H1 (cell line): Measurements from ENCODE around the gene TUBB4B. TPM values are rescaled to one million over a fixed set of nuclear protein-coding genes. Genes with fewer than 3 reads are reported as not detected.
A peak's percentile ranks its signal among the peaks of the same experiment; 100 is the strongest.

Experiments
- CEBPB ChIP-seq: IDR thresholded peaks from 2 replicates; pipeline ENCODE4 v1.6.1; 2012; ENCODE audit warnings: low read depth, low read length
- JUN ChIP-seq: IDR thresholded peaks from 2 replicates; pipeline ENCODE4 v1.6.1; 2011; ENCODE audit warnings: low read depth, mild to moderate bottlenecking, improper control_type of control experiment, low read length
- KDM1A ChIP-seq: fragments of 200-600, 300-600 bp; sonication (generic); IDR thresholded peaks from 2 replicates; pipeline ENCODE4 v1.7.1; 2016; ENCODE audit warnings: mild to moderate bottlenecking, low read length, borderline replicate concordance
- POLR2A ChIP-seq, 2 experiments: IDR thresholded peaks; 1 replicate in 1 of 2; 2 replicates in 1 of 2; pipeline ENCODE4 v1.6.1; 2011; ENCODE audit warnings: low read depth in 2 of 2, low read length in 2 of 2, mild to moderate bottlenecking in 2 of 2; ENCODE audit errors: control extremely low read depth in 1 of 2
- RBBP5 ChIP-seq: IDR thresholded peaks from 2 replicates; pipeline ENCODE4 v1.7.1; 2012; ENCODE audit warnings: low read depth, mild to moderate bottlenecking, inconsistent platforms, low read length, moderate library complexity, borderline replicate concordance
- RFX5 ChIP-seq: IDR thresholded peaks from 2 replicates; pipeline ENCODE4 v1.6.1; 2011; ENCODE audit warnings: low read depth, low read length, improper control_type of control experiment, borderline replicate concordance
- RXRA ChIP-seq: IDR thresholded peaks from 2 replicates; pipeline ENCODE4 v1.6.1; 2011; ENCODE audit warnings: low read depth, mild to moderate bottlenecking, low read length, moderate library complexity; ENCODE audit not compliant: insufficient read depth
- SUZ12 ChIP-seq: fragments of 200-600 bp; sonication (generic); IDR thresholded peaks from 2 replicates; pipeline ENCODE4 v1.6.1; 2012; ENCODE audit warnings: mild to moderate bottlenecking, inconsistent platforms, low read length, moderate library complexity, mixed read lengths
- TCF12 ChIP-seq: IDR thresholded peaks from 2 replicates; pipeline ENCODE4 v1.6.1; 2011; ENCODE audit warnings: low read depth, mild to moderate bottlenecking, low read length
- polyA plus RNA-seq, 7 experiments: library from polyadenylated mRNA; depleted of rRNA in 3 of 7; stranded (reverse) in 5 of 7; unstranded in 2 of 7; fragments of >200 nt in 5 of 7; fragments of 200-250 nt in 2 of 7; gene quantifications; 1 replicate in 5 of 7; 2 replicates in 1 of 7; 4 replicates in 1 of 7; pipeline versions ENCODE4 v1.2.1 to v1.2.3, GENCODE V29; 2011 to 2013; ENCODE audit warnings: missing spikeins in 2 of 7, mixed read lengths in 2 of 7
- total RNA-seq: library from RNA; stranded (reverse); fragmentation: NEBNext Ultra II Directional; extraction: Animal tissue kit (Norgen Biotek cat#: 25700); gene quantifications from 2 replicates; pipeline ENCODE4 v1.2.1, GENCODE V29; 2021
- TF ChIP-seq, protein P1 (sequence below): IDR thresholded peaks from 2 replicates; pipeline ENCODE4 v1.6.1; 2011; ENCODE audit warnings: low read depth, mild to moderate bottlenecking, low read length; ENCODE audit not compliant: insufficient read depth

TUBB4B gene
- total and polyA plus RNA-seq, 2 of the 8 experiments (the other 6 are each of a cell fraction or from before 2014, with no cell fraction given) = 280 to 307 TPM

DNA sequence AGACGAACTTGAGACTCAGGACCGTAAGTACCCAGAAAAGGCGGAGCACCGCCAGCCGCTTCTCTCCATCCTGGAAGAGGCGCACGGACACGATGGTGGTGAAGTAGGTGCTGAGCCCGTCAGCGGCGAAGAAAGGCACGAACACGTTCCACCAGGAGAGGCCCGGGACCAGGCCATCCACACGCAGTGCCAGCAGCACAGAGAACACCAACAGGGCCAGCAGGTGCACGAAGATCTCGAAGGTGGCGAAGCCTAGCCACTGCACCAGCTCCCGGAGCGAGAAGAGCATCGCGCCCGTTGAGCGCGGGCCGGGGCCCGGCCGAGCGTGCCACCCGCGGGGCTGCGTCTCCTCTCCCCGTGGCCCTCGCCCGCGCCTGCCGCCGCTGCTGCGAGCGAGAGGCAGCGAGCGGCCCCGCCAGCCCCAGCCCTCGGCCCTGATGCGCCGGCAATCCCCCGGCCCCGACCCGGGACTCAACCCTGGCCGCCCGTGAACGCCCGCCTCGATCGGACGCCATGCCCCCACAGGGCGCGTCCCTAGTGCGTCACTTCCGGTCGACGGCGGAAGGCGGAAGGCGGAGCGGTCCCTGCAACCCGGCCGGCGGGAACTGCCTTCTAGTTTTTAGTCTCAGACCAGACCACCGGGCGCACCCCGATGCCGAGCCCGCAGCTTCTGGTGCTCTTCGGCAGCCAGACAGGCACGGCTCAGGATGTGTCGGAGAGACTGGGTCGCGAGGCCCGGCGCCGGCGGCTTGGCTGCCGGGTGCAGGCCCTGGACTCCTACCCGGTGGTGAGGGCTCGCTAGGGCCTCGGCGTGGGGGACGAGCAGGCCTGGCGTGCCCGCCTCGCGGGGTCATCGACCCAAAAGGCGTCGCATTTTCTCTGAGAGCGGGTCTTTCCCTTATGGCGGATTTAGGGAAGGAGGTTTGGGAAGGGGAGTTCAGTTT, 35.7 kb upstream of the TUBB4B start, which contains the start of the genes NDOR1 and TMEM203 (continued):
- TF ChIP-seq CEBPB (no peak), RBBP5 (peak; percentile 80; the same call in 1 of the 2 replicates), RFX5 (no peak), RXRA (no peak), KDM1A (no peak), TCF12 (no peak), POLR2A (IDR thresholded peaks at IDR 0.05; ENCODE audit: control extremely low read depth in 1 of 2, low read depth in 2 of 2, low read length in 2 of 2) (peak in 1 of 2 experiments; percentile 94; a peak in 2 of 3 replicates), SUZ12 (no peak), JUN (no peak)
- TF ChIP-seq, protein P1, sequence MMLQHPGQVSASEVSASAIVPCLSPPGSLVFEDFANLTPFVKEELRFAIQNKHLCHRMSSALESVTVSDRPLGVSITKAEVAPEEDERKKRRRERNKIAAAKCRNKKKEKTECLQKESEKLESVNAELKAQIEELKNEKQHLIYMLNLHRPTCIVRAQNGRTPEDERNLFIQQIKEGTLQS = peak; percentile 86
